GM19395 (cell line): ENCODE data around the gene SND1.
"Not testable (repeated sequence)": the region's sequence is repeated elsewhere in the genome, so short reads cannot be mapped to it uniquely, and the experiment has no call there.

Experiments used
- ATAC-seq: cut with Tn5 transposase; IDR thresholded peaks from one replicate; pipeline ENCODE4 v1.9.1; 2021; ENCODE audit warnings: mild to moderate bottlenecking, moderate library complexity; ENCODE audit not compliant: unreplicated experiment

Gene SND1

DNA sequence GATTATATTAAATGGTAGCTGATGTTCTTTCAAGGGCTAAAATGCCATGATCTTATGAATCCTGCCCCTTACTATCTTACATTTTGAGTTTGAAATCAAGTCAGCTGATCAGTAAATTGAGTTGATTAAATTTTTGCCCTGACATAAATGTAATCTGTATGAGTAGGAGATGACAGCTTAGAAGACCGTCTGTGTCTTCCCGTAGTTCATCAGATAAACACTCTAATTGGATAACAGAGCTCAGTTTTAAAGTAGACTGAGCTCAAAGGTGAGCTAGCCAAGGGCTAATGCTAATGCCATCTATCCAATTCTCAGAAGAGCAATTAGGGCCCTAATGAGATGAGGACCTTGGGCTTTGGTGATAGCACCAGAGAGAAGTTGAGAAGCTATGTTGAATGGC lies 296.3 kb downstream of the SND1 start:
- no peak for ATAC-seq

DNA sequence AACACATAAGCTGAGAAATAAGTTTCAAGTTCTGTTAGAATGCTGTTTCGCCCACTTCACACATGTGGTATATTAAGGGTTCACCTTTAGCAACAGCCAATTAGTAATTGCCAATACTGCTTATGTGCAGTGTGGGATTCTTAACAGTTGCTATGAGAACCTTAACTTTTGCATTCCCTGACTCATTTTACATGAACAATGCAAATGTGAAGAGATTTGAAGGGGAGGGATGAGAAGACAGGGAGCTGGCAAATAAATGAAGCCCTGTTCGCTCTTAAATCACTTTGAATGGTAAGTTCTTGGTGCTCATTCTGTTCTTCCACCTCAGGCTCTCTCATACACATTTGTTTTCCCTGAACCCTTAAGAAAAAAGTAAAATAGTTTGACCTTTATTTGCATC lies 296.9 kb downstream of the SND1 start:
- ATAC-seq: no peak

DNA sequence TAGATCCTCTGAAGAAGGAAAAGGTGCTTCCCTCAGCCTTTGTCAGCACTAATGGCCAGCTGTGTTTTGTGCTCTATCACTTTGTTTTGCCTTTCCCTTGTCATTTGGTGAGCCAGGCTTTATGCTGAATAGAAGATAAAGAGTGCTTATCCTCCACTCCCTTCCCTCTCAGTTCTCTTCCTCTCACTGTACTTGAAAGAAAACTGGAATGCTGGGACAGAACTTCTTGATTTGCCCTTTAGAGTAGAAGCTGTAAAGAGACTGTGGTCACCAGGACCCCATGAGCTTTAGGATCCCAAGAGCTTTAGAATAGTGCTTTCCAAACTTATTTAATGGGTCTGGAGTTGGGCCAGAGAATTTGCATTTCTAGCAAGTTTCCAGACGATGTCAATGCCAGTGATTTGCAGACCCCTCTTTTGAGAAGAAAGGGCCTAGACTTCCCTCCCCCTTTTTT lies 297.8 kb downstream of the SND1 start:
- ATAC-seq: no peak

DNA sequence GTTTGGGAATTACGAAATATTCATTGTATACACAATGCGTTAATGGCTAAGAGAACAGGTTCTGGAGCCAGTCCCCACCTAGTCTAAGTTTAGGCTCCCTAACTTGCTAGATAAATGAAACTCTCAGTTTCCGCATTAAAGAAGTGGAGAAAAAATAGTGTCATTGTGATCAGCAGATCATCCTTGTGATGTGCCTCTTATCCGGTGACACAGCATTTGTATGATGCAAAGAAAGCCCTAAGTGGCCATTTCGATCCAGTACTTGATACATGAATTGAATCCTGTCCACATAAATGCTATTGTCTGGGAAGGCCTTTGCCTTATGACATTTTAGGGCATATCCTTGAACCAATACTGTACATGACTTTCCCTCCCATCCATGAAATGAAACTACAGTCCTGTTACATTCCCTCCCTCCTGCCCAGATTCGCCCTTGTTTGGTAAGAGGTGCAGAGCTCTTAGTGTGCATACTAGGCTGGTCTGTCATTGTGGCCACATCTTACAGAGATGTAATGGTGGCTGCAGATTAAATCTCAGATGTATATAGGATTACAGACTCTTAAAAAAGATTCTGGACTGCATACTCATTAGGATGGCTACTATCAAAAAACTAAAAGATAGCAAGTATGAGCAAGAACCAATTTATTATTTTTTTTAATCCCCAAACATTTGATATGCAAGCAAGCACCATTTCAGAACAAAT lies 298.4 kb downstream of the SND1 start:
- no peak for ATAC-seq

DNA sequence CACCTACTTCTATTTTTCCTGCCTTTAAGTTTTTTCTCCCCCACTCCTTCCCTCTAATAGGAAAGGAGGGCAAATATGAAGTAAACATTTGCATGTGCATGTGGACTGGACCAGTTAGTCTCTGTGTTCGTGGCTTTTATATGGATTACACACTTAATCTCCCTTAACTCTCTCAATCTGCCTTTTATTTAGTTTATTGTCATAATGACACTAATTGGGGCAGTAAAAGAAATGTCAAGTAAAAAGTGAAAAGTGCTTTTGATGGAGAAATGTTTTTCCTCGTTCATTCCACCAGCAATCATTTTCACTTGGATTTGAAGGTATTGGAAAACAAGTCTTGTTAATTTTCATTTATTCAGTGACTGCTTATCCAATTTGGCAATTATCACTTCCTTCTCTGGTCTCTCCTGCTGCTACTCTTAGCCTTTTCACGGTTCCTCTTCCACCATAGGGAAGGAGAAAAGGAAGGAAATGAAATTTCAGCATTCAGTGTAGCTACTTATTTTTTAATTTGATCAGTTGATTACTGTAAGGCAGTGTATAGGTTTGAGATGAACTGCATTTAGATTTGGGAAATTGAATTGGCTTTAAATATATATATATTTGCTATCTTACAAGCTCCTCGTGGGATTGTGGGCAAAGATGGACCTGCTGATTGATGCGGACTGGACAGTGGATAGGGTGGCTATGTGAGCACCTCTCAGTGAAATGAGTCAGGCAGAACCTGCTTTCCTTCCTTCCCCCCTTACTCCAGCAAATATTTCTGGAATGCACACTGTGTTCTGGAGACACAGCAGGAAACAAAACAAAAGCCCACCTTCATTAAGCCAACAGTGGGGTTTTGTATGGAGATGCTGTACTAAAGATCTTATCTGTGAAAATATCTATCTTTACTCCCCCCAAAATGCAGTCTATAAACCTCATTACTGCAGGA lies 301.7 kb downstream of the SND1 start:
- no peak for ATAC-seq

DNA sequence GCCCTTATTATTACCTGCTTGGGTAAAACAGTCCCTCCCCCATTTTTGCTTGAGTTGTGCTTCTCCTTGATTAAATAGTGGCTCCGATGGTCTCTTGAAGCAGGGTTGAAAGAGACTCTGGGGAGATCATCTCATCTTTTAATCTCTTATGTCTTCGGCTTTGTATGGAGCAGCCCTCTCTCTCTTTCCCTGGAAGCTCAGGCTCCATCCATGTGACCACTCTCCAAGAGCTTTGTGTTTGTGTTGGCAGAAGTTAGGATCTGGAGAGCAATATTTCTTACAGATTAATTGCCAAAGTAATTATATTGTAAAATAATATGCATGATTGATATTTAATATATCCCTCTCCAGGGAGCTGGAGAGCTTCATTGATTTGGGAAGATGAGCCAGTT lies 302.4 kb downstream of the SND1 start:
- ATAC-seq: no peak

DNA sequence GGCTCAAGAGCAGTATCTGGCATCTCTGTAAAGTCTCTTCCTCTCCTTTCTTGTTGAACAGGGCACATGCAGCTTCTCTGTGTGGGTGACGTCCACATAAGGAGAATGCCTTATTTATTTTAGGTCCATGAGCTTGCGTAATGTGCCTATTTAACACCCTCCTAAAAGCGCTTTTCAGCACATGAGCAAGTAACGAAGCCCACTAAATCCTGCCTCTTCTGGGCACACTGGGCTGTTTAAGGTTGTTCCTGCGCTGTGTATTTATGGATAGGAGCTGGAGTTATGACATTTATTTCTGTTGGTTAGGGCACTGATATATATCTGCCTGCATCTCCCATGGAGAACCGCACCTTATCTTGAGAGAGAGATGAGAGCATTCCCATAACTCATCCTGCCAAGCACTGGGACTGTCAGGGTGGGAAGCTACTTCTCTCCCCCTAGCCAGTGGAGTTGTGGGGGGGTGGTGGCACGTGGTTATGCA lies 303.1 kb downstream of the SND1 start:
- no peak for ATAC-seq

DNA sequence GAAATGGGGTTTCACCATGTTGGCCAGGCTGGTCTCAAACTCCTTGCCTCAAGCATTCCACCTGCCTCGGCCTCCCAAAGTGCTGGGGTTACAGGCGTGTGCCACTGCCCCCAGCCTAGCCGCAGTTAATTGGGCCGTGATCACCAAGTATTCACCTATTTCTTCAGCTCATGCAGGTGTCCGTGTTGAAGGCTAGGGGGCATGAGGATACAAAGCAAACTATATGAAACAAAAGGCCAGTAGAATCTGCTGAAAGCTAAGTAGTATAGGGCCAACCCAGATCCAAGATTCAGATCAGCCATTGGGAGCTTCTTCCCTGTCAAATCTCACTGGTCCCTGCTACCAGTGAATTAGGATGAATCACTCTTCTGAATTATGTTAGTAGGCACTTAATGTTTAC lies 305.9 kb downstream of the SND1 start:
- ATAC-seq: no peak

DNA sequence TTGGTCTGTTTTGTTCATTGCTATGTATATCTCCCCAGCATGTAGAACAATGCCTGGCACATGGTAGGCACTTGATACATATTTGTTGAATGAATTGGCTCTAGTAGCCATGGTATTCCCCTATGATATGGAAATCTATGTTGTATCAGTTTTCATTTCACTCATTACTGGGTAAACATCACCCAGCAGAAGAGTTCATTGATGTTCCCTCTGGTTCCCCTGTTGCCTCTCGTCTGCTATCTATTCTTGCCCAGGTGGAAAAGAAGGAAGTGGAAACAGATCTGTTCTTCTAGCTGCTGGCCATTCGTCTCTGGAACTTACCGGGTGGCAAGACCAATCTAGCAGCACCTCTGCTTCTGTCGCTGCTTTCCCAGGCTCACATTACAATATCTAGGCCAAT lies 307.8 kb downstream of the SND1 start:
- ATAC-seq: peak; percentile 71

DNA sequence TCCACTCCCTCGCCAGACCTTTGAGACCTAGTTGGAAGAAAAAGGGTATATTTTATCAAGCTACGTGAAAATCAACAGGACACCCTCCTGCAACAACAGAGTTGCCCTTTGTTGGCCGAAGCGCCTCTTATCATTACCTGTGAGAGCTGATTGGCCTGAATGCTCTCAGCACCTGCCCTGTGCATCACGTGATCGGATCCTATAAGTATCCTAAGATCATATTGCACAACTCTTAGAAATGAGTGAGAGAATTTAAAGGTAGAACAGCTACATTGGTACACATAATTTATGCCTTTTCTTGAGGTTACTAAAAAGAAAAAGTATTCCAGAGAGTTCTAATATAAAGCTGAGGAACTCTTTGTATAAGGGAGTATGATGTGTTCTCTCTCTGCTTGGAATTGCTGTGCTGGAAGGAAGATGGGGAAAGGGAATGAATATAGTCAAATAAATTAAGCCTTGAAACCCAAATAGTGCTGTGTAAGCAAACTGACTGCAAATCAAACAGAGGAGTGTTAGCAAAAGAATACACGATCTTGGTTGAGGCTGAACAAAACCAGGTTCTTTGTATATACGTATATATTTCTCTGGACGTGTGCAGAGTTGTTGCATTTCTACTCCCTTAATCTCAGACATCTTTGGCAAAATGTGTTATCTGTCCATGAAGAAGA lies 309.9 kb downstream of the SND1 start:
- no peak for ATAC-seq

DNA sequence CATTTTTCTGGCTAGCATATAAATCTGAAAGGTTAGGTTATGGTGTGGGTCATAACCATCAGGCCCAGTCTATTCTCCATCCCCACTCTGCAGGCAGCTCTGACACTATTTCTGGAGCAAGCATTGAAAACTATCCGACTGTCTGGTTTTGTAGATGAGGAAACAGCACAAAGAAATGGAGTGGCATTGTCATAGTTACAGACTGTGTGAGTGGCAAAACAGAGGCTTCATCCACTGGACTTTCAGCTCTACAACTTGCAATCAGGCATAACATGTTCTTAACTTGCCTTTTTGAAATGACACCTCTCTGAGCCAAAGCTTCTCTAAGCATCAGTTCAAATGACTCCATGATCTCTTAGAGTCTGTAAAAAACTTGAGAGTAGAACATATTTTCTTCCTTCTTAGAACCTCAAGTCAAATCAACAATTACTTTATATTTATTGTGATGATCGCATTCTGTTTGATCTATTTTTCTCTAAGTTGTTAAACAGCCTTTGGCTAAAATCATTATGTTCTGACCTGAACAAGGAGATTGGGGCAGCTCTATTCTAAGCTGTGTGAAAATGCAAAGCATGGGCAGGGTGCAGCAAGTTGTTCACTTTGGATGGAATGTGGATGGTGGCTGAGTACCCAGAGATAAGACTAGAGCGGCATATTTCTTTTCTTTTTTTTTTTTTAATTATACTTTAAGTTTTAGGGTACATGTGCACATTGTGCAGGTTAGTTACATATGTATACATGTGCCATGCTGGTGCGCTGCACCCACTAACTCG lies 310.8 kb downstream of the SND1 start:
- ATAC-seq: no peak

DNA sequence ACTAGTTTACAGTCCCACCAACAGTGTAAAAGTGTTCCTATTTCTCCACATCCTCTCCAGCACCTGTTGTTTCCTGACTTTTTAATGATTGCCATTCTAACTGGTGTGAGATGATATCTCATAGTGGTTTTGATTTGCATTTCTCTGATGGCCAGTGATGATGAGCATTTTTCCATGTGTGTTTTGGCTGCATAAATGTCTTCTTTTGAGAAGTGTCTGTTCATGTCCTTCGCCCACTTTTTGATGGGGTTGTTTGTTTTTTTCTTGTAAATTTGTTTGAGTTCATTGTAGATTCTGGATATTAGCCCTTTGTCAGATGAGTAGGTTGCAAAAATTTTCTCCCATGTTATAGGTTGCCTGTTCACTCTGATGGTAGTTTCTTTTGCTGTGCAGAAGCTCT lies 311.9 kb downstream of the SND1 start:
- ATAC-seq: not testable (repeated sequence)

DNA sequence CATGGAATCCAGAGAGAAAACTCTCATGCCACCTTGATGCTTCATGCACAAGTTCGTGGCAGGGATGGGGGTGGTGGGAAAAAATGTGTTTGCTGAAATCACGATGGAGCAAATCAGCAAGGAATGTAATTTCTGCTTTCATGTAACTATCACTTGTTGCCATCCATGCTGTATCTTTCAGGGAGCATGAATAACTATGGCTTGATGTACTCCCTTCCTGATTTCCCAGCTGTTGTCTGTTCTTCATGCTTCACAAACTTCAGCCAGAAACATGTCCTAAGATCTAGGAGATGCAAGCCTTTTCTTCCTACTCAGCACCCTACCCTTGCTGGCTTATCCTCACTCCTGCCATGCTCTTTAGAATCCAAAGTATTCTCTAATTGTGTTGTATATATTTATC lies 315.3 kb downstream of the SND1 start:
- no peak for ATAC-seq

DNA sequence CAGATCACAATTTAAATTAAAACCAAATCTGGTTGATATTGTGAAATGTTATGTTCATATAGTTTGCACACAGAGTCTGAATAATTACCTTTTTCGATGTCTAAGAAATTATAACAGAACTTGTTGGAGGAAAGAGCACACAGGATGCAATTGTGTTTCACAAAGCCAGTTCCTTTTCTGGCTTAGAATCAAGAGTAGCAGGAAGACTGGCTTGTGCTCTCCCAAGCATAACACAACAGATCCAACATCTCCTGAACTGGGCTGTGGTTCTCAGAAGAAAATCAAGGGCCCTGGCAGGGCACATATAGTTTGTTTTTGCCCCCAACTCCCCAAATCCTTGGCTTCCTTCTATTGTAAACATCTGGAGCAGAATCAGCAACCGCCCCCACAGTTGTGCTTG lies 316.6 kb downstream of the SND1 start:
- no peak for ATAC-seq

DNA sequence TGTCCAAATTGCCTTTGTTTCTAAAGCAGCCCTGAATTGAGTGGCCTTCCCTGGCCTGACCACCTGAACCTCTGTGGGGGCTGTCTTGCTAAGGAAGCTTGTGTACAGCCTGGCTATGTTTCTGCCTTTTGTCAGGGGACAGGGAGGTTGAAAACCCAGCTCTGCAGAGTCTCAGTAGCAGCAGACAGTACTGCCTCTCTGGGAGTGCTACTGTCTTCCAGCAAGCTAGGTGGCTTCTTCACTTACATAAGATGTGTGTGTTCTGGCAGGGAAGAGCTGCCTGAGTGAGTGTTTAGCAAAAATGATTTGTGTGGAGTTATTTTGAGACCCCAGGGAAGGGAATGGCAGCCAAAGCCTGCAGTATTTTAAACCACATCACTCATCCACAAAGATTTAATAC lies 321.8 kb downstream of the SND1 start:
- no peak for ATAC-seq

DNA sequence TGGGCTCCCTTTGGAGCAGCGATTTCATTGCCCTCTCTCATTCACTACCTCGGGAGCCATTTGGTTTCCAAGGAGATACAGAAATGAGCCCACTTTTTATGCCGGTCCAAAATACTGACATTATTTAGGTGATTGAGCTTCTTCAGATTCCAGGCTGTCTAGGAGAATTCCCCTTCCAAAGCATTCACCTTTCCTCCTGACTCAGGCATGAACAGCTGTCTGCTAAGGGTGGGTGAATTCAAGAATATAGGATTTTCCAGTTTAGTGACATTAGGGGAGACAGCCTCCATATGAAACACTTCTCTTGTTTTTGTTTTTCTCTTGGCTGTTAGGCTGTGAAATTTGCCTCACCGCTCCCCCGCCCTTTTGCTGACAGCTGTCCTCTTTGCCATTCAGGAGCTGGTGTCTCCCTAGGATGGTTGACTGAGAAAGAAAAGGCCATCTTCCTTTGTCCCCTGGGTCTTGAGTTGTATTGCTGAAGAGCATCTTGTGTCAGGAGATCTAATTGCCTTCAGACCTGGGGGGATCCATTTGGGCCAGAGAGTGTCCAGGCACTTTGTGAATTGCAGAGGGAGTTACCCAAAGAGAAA lies 322.5 kb downstream of the SND1 start:
- ATAC-seq: no peak

DNA sequence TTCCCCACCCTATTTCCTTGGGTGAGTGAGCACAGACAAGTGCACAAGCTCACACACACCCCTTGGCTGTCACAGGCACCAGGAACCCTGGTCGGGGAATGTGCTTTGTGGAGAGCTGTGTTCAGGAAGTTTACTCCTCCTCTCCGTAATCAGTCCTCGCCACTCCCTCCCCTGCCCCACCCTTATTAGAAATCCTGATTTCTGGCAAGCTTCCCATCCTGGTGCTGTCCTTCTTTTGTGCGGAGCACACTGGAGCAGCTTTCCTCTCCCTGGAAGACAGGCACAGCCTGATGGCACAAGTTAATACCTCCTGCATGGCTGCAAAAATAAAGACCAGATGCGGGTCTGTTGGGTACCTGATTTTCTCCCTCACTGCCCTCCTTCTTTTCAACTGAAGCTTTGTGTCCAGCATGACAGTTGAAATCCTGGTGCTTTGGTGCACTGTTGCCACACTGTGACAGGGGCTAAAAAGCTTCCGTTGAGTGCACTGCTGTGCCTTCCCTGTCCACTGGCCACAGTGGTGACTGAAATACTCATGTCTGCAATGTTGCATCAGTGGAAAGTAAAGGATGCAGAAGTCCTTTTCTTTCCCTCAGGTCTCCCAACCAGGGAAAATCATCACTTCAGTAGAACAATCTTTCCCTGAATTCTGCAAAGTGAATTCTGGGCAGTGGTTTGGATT lies 324.2 kb downstream of the SND1 start:
- no peak for ATAC-seq

DNA sequence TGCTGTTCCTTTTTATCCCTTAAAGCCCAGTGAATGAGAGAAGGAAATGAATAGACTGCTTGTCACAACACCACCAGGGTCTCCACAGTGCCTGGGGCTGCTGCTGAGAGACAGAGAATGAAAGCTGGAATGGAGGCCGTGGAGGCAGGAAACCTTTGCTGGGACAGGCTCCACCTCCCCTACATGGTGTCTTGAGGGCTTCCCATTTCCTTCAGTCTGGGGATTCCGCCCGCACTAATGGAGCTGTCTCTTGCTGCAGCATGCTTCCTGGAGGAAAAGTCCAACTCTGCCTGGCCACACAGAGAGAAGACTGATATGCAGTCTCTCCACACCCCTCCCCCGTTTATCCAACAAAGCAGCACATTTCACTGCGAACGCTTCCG lies 324.7 kb downstream of the SND1 start:
- ATAC-seq: no peak

DNA sequence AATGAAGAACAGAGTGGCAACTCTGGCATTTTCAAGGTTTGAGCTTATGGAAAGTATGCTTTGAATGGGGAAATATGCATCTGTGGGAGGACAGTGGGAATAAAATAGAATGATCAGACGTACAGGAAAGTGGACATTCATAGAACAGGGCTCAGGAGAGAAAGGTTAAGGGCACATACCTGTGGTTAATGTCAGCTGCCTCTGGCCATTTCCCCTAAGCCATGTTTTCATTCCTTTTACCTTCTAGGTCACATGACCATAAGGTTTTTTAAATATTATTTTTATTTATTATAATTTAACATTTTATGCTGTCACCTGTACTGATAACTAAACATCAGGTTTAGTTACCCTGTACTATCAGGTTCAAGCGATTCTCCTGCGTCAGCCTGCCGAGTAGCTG lies 326.4 kb downstream of the SND1 start:
- no peak for ATAC-seq
